ENCODE results near the gene PRKN. TPM values are rescaled to one million over a fixed set of nuclear protein-coding genes. Genes with fewer than 3 reads are reported as not detected.

Gene PRKN
- total and polyA plus RNA-seq, 10 donors, result 0.23 to 14.1 (median 7.0) TPM

GRCh38 chr6:161622779-161623178 lies 1104.8 kb downstream of the PRKN start:
- Histone ChIP-seq H3K4me3 (no peak overlapping the region), H3K36me3 (no peaks in the 10 kb centered on the region), H3K27me3 (replicated peaks in 1 of 7) (no peaks in the 10 kb centered on the region), H3K4me1 (no peaks in the 10 kb centered on the region), H3K9me3 (peaks cover 0 to 12% (median 2%) of the 10 kb centered on the region in 8 donors), H3K27ac (no peak overlapping the region)
- DNase-seq, result no peak
- no peak for TF ChIP-seq POLR2AphosphoS5 (IDR thresholded peaks at IDR 0.05)
- TF ChIP-seq CTCF (IDR thresholded peaks at IDR 0.05 in 8 of 11, conservative IDR thresholded peaks at IDR 0.05 in 3 of 11), result no peak
- no peak for TF ChIP-seq POLR2A (IDR thresholded peaks at IDR 0.05)
- 83 to 94% (median 90%) methylated on average over 3 of the region's 3 CpGs for WGBS, 5 donors
- intact Hi-C loops (cut with DNase I; ENCODE audit: low total_unique reads), result no loop called here

GRCh38 chr6:161618831-161619454 lies 1108.6 kb downstream of the PRKN start:
- Histone ChIP-seq H3K27me3 (replicated peaks in 1 of 7) (no peaks in the 10 kb centered on the region), H3K9me3 (no peaks in the 10 kb centered on the region), H3K36me3 (no peaks in the 10 kb centered on the region), H3K4me1 (no peaks in the 10 kb centered on the region), H3K4me3 (no peak overlapping the region), H3K27ac (no peak overlapping the region)
- WGBS, 5 donors, result 57 to 68% (median 62%) methylated on average over 8 of the region's 8 CpGs
- TF ChIP-seq CTCF (IDR thresholded peaks at IDR 0.05 in 8 of 11, conservative IDR thresholded peaks at IDR 0.05 in 3 of 11) (peak in 4 of 11 experiments; percentile 7 to 31 (median 15)), POLR2AphosphoS5 (IDR thresholded peaks at IDR 0.05) (no peak)
- intact Hi-C loops (cut with DNase I; ENCODE audit: low total_unique reads), result no loop called here
- no peak for DNase-seq

GRCh38 chr6:161613711-161614110 lies 1113.9 kb downstream of the PRKN start:
- Histone ChIP-seq H3K27ac (no peak overlapping the region), H3K9me3 (peaks cover 0 to 21% (median 7%) of the 10 kb centered on the region in 8 donors), H3K4me1 (no peaks in the 10 kb centered on the region), H3K4me3 (no peak overlapping the region), H3K27me3 (replicated peaks in 1 of 7) (no peaks in the 10 kb centered on the region), H3K36me3 (no peaks in the 10 kb centered on the region)
- DNase-seq, result no peak
- TF ChIP-seq POLR2A (IDR thresholded peaks at IDR 0.05) (no peak), POLR2AphosphoS5 (IDR thresholded peaks at IDR 0.05) (no peak), CTCF (IDR thresholded peaks at IDR 0.05 in 8 of 11, conservative IDR thresholded peaks at IDR 0.05 in 3 of 11) (no peak)
- intact Hi-C loops (cut with DNase I; ENCODE audit: low total_unique reads), result no loop called here
- WGBS, 5 donors, result 93 to 100% (median 95%) methylated on average over 2 of the region's 2 CpGs

- peaks cover 0 to 21% (median 7%) of the 10 kb centered on the region in 8 donors for H3K9me3 ChIP-seq
- WGBS, 5 donors, result 93 to 99% (median 97%) methylated on average over 3 of the region's 3 CpGs
- H3K36me3 ChIP-seq, result no peaks in the 10 kb centered on the region
- H3K27me3 ChIP-seq (replicated peaks in 1 of 7), result no peaks in the 10 kb centered on the region
- intact Hi-C loops (cut with DNase I; ENCODE audit: low total_unique reads), result no loop called here
- TF ChIP-seq POLR2A (IDR thresholded peaks at IDR 0.05), result no peak
- no peak for TF ChIP-seq CTCF (IDR thresholded peaks at IDR 0.05 in 8 of 11, conservative IDR thresholded peaks at IDR 0.05 in 3 of 11)
- no peak for TF ChIP-seq POLR2AphosphoS5 (IDR thresholded peaks at IDR 0.05)
- no peaks in the 10 kb centered on the region for H3K4me1 ChIP-seq
- no peak overlapping the region for H3K4me3 ChIP-seq
- no peak overlapping the region for H3K27ac ChIP-seq
- no peak for DNase-seq
Observed at GRCh38 chr6:161608771-161609170, 1118.8 kb downstream of the PRKN start.
